Hindlimb muscle (tissue), 1 donor: ENCODE data around the gene ADAMTS17. TPM values are rescaled to one million over a fixed set of nuclear protein-coding genes. Genes with fewer than 3 reads are reported as not detected.

ENCODE experiments used
- DNase-seq: peaks from one replicate; pipeline ENCODE4 v3.0.0-alpha.2; 2013
- polyA plus RNA-seq: library from polyadenylated mRNA; unstranded; fragments of 120-200 nt; gene quantifications from one replicate; pipeline ENCODE4 v1.2.1, GENCODE V29; 2013; ENCODE audit not compliant: insufficient read length

The ADAMTS17 gene
- polyA plus RNA-seq, 1 donor, result 4.4 TPM

- DNase-seq, result no peak
These were observed 378.5 kb downstream of the ADAMTS17 start for GRCh38 chr15:99963096-99963825.

- no peak for DNase-seq
These were observed 379.7 kb downstream of the ADAMTS17 start for GRCh38 chr15:99962006-99962561.

- no peak for DNase-seq
These were observed 380.7 kb downstream of the ADAMTS17 start for GRCh38 chr15:99961011-99961441.

- no peak for DNase-seq
These were observed 382.4 kb downstream of the ADAMTS17 start for GRCh38 chr15:99959326-99959725.

- DNase-seq, result no peak
These were observed 383.2 kb downstream of the ADAMTS17 start for GRCh38 chr15:99958426-99959097.

GRCh38 chr15:99957642-99958013, 384.1 kb downstream of the ADAMTS17 start:
- no peak for DNase-seq

GRCh38 chr15:99956820-99957641, 384.7 kb downstream of the ADAMTS17 start:
- no peak for DNase-seq

GRCh38 chr15:99956022-99956775, 385.6 kb downstream of the ADAMTS17 start:
- no peak for DNase-seq

GRCh38 chr15:99955532-99955931, 386.2 kb downstream of the ADAMTS17 start:
- no peak for DNase-seq

- no peak for DNase-seq
These were observed 386.6 kb downstream of the ADAMTS17 start for GRCh38 chr15:99955181-99955525.

GRCh38 chr15:99954361-99955180, 387.2 kb downstream of the ADAMTS17 start:
- DNase-seq, result peak; percentile 73

GRCh38 chr15:99953886-99954285, 387.9 kb downstream of the ADAMTS17 start:
- DNase-seq, result no peak

- peak; percentile 59 for DNase-seq
These were observed 390.3 kb downstream of the ADAMTS17 start for GRCh38 chr15:99951511-99951910.

GRCh38 chr15:99944131-99944530, 397.6 kb downstream of the ADAMTS17 start:
- DNase-seq, result no peak

GRCh38 chr15:99943466-99943865, 398.3 kb downstream of the ADAMTS17 start:
- no peak for DNase-seq

- DNase-seq, result no peak
These were observed 408.9 kb downstream of the ADAMTS17 start for GRCh38 chr15:99932676-99933402.

- DNase-seq, result no peak
These were observed 409.8 kb downstream of the ADAMTS17 start for GRCh38 chr15:99931703-99932603.

- DNase-seq, result no peak
These were observed 411.1 kb downstream of the ADAMTS17 start for GRCh38 chr15:99930696-99931095.

- no peak for DNase-seq
These were observed 412.5 kb downstream of the ADAMTS17 start for GRCh38 chr15:99929266-99929665.
